ENCODE data around the gene C1QTNF7. TPM values are rescaled to one million over a fixed set of nuclear protein-coding genes. Genes with fewer than 3 reads are reported as not detected.

The C1QTNF7 gene
- total RNA-seq, 2 donors from 2014 or later, result 6.8 to 9.4 TPM

GRCh38 chr4:15488658-15489470, 61.0 kb downstream of the C1QTNF7 start:
- no peak for DNase-seq (ENCODE audit: low spot score)
- intact Hi-C loops (cut with DNase I), result no loop called here

DNA sequence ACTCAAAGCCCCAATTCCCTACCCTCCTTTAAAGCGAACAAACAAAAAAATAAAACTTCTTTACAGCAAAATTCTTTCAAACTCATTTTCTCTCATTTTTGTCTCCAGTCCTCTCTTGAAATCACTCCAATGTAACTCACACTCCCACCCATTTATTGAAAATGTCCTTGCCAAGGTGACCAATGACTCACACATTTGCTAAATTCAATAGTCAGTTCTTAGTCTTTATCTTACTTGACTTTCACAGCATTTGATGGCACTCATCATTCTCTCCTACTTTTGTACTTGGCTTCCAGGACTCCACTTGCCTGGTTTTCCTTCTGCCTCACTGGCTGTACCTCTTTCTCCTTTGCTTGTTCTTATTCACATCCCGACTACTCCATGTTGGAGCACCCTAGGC, 61.7 kb downstream of the C1QTNF7 start:
- intact Hi-C loops (cut with DNase I), result no loop called here
- no peak for DNase-seq (ENCODE audit: low spot score)

DNA sequence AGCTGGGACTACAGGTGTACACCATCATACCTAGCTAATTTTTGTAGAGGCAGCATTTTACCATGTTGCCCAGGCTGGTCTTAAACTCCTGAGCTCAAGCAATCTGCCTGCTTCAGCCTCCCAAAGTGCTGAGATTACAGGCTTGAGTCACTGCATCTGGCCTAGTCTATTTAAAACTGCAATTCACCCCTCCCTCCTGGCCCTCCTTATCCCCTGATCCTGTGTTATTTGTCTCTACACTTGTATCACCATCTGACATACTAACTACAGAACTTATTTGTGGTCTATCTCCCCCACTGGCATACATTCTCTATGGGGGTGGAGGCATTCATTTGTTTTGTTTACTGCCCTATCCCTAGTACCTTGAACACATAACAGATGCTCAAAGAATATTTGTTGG, 65.6 kb downstream of the C1QTNF7 start:
- intact Hi-C loops (cut with DNase I), result no loop called here
- DNase-seq (ENCODE audit: low spot score), result no peak

GRCh38 chr4:15495621-15496020, 67.8 kb downstream of the C1QTNF7 start:
- intact Hi-C loops (cut with DNase I), result loop anchor here in 1 of 2 donors (1.0 kb wide), 1 partner anchor 10 kb away; no protein-coding TSS in a partner anchor
- no peak for DNase-seq (ENCODE audit: low spot score)

Other genes starting within 250 kb of the C1QTNF7 start
- gene CC2D2A, start 41.8 kb downstream of the C1QTNF7 start, total RNA-seq, result 10 to 100 TPM; 23.1 to 42.2 TPM
- 100 to 1,000 TPM; 104 to 122 TPM for gene FBXL5, start 227.3 kb downstream of the C1QTNF7 start, total RNA-seq